ENCODE results near the gene SOHLH1.

The SOHLH1 gene

DNA sequence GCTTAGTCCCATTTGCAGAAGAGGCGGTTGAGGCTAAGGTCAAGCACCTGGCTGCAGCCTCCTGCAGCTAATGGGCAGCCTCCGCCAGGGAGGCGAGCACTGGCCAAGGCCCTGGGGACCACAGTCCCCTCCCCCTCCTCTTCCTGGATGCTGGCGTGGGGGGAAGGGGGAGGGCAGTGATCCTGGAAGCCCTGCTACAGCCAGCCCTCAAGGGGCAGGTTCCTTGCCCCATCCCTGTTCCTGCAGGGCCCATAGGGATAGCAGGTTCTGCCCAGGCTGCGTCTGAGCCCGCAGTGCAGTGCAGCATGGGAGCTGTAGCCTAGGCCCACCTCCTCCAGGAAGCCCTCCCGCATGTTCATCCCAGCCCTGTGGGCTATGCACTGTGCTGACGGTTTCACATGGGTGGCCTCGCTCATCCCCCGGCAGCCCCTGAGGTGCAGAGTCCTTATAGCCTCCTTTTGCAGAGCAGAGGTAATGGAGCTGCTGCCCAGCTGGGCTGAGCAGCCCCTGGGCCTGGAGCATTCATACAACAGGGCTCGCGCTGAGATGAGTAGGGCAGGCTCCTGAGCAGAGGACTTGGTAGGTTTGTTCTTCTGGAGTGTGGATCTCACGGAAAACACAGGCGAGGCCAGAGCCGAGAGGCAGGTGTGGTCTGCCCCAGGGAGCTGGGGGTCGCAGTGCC lies 38.7 kb upstream of the SOHLH1 start:
- peaks cover 27% of the 10 kb centered on the region for H3K27me3 Mint-ChIP-seq
- H3K9me3 Mint-ChIP-seq, result no peaks in the 10 kb centered on the region
- H3K27ac Mint-ChIP-seq (ENCODE audit: low read depth), result no peak overlapping the region
- ATAC-seq (replicated peaks; ENCODE audit: extremely low read depth, poor library complexity, severe bottlenecking) (no peak), DNase-seq (ENCODE audit: low spot score in 2 of 2) (no peak)
- H3K4me3 Mint-ChIP-seq, result no peak overlapping the region
- no peaks in the 10 kb centered on the region for H3K4me1 Mint-ChIP-seq
- H3K36me3 Mint-ChIP-seq (ENCODE audit: insufficient read depth), result peaks cover 3% of the 10 kb centered on the region

DNA sequence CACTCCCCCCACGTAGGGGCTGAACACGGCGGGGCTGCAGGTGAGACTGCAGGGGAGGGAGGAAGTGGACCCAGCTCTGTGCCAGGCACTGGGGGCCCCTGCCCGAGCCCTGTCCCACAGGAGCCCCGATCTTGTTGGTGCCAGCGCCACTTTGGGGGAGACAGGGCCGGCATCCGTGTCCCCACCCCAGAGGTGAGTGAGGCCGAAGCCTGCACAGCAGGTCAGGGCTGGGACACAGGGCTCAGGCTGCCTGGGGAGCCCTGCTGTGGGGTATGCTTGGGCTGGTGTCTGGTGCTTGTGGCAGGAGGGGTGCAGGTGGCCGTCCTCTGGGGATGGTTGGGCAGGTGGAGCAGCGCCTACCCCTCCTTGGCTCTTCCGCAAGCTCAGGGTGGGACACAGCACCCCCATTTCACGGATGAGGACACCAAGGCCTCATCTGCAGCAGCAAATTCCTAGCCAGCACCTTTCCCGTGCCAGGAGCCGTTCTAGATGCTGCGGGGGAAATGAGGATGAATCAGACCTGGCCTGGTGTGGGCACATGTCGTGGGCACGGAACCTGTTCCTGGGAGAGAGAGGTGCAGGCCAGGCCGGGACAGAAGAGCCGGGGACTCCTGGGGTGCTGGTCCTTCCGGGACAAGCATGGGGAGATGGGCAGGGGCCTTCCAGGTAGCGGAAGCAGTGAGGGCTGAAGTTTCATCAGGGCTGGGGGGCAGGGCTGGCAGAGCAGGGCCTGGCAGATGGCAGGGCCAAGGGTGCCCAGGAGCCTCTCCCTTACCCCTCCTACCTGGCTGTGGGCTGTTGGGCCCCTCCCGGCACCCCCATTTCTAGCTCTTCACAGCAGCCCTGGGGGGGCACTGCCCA lies 37.9 kb upstream of the SOHLH1 start:
- H3K4me3 Mint-ChIP-seq, result no peak overlapping the region
- no peaks in the 10 kb centered on the region for H3K4me1 Mint-ChIP-seq
- no peak overlapping the region for H3K27ac Mint-ChIP-seq (ENCODE audit: low read depth)
- ATAC-seq (replicated peaks; ENCODE audit: extremely low read depth, poor library complexity, severe bottlenecking) (no peak), DNase-seq (ENCODE audit: low spot score in 2 of 2) (no peak)
- peaks cover 27% of the 10 kb centered on the region for H3K27me3 Mint-ChIP-seq
- peaks cover 5% of the 10 kb centered on the region for H3K36me3 Mint-ChIP-seq (ENCODE audit: insufficient read depth)
- H3K9me3 Mint-ChIP-seq, result no peaks in the 10 kb centered on the region

DNA sequence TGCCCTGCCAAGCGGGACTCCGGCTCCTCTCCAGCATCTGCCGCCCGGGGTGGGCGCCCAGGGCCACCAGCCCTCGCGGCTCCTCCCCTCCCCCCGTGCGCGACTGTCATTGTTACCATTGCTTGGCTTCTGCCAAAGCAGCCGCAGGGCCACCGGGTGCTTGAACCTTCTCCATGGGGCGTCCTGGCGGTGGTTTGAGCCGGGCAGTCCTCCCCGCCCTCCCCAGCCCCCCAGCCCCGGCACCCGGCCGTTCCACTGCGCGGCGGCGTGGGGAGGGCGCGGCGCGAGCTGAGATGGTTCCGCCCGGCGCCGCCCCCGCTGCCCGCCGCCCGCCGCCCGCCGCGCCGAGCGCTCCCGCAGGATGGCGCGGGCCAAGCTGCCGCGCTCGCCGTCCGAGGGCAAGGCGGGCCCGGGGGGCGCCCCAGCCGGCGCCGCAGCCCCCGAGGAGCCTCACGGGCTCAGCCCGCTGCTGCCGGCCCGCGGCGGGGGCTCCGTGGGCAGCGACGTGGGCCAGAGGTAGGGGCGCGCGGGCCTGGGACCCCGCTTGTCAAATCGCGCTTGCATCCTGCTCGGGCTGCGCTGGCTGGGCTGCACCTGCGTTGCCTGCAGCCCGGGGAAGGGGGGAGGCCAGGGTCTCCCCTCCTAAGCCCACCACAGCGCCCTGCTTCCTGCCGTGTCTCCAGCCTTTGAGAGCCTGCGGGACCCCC lies 37.1 kb upstream of the SOHLH1 start:
- Mint-ChIP-seq H3K4me1 (no peaks in the 10 kb centered on the region), H3K9me3 (peaks cover 3% of the 10 kb centered on the region), H3K27me3 (peaks cover 27% of the 10 kb centered on the region), H3K36me3 (ENCODE audit: insufficient read depth) (peaks cover 5% of the 10 kb centered on the region), H3K4me3 (no peak overlapping the region), H3K27ac (ENCODE audit: low read depth) (no peak overlapping the region)
- no peak for ATAC-seq (replicated peaks; ENCODE audit: extremely low read depth, poor library complexity, severe bottlenecking)
- DNase-seq (ENCODE audit: low spot score in 2 of 2), result no peak

DNA sequence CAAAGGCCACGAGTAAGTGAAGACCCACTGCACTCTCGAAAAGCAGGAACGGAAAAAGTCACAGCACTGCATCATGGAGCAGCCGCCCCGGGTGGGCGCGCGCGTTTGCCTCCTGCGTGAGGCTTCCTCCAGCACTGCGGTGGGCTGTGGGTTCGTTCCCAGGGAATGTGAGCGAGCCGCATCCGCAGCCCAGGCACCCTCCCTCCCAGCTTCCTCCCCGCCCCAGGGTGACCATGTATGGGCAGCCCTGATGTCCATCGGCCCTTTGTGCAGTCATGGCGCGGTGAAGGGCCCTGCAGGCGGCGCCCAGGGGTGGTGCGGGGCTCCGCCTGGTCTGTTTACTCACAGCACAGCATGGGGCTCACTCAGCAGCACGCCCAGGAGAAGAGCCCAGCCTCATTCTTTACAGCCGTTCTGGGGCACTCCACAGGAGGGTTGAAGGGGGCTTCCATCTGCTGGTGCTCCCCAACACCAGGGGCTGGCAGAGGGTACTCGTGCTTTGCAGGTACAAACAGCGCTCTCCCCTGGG lies 35.4 kb upstream of the SOHLH1 start:
- Mint-ChIP-seq H3K9me3 (peaks cover 6% of the 10 kb centered on the region), H3K4me1 (no peaks in the 10 kb centered on the region), H3K36me3 (ENCODE audit: insufficient read depth) (peaks cover 5% of the 10 kb centered on the region), H3K27me3 (peaks cover 29% of the 10 kb centered on the region), H3K27ac (ENCODE audit: low read depth) (no peak overlapping the region), H3K4me3 (no peak overlapping the region)
- ATAC-seq (replicated peaks; ENCODE audit: extremely low read depth, poor library complexity, severe bottlenecking), result no peak
- DNase-seq (ENCODE audit: low spot score in 2 of 2), result no peak

DNA sequence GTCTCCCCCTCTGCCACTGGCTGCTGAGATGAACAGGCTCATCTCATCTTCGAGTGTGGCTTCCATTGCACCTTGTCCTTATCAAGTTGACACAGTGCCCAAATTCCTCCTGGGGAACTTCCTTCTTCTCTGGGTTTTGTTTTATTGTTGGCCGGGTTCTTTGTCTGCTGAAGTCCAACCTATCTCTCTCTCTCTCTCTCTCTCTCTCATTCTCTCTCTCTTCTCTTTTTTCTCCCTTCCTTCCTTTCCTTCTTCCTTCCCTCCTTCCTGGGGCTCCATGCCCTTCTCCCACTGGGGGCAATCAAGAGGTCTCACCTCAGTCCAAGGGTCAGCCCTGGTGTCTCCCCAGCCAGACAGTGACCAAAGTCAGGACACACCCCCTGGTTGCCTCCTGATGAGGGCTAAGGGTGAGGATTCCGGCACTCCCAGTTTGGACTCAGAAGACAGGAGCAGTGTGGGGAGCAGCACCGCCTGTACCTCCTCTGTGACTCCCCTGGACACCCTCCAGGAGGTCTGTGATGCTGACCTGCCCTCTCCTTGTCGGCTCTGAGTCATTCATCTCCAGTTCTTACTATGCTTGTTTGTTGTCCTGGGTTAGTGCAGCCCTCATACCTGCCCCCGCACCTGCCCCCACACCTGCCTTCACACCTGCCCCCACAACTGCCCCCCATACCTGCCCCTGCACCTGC lies 33.4 kb upstream of the SOHLH1 start:
- no peaks in the 10 kb centered on the region for H3K4me1 Mint-ChIP-seq
- peaks cover 34% of the 10 kb centered on the region for H3K27me3 Mint-ChIP-seq
- no peak overlapping the region for H3K27ac Mint-ChIP-seq (ENCODE audit: low read depth)
- H3K36me3 Mint-ChIP-seq (ENCODE audit: insufficient read depth), result peaks cover 5% of the 10 kb centered on the region
- ATAC-seq (replicated peaks; ENCODE audit: extremely low read depth, poor library complexity, severe bottlenecking) (no peak), DNase-seq (ENCODE audit: low spot score in 2 of 2) (no peak)
- peaks cover 6% of the 10 kb centered on the region for H3K9me3 Mint-ChIP-seq
- H3K4me3 Mint-ChIP-seq, result no peak overlapping the region

DNA sequence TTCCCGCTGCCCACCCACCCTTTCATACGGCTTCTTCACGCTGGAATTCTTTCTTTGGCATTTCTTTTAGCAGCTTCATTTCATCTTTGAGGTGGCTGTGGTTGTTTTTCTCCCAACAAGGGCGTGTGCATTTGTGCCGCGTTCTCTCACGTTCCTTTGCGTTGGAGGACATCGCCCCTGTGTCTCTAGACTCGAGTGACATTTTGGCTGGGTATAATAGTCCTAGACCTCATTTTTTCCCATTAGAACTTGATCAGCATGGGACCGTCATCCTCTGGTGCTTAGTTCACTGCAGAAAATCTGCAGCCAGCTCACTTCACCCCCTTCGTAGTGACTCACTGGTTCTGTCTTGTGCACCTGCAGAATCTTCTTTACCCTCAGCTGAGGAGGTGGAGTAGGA lies 32.2 kb upstream of the SOHLH1 start:
- peaks cover 5% of the 10 kb centered on the region for H3K36me3 Mint-ChIP-seq (ENCODE audit: insufficient read depth)
- H3K4me1 Mint-ChIP-seq, result no peaks in the 10 kb centered on the region
- peaks cover 6% of the 10 kb centered on the region for H3K9me3 Mint-ChIP-seq
- no peak overlapping the region for H3K27ac Mint-ChIP-seq (ENCODE audit: low read depth)
- peaks cover 29% of the 10 kb centered on the region for H3K27me3 Mint-ChIP-seq
- H3K4me3 Mint-ChIP-seq, result no peak overlapping the region
- ATAC-seq (replicated peaks; ENCODE audit: extremely low read depth, poor library complexity, severe bottlenecking) (no peak), DNase-seq (ENCODE audit: low spot score in 2 of 2) (no peak)

DNA sequence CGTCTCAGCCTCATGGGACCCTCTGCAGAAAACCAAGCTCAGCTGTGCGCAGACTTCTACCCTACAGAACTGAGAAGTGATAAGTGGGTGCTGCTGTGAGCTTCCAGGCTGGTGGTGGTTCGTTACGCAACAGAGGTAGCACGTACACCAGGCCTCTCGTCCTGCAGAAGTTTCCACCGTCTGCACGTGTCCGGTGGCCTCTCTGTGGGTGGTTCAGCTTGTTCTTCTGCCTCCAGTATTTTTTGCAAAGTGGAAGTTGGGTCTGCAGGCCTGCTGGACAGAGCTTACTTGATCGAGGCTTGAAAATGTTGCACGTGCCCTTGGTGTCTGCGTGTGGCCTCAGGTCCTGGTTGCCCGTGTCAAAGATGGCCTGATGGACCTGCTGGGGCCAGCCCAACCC lies 30.2 kb upstream of the SOHLH1 start:
- no peak for DNase-seq (ENCODE audit: low spot score in 2 of 2)
- Mint-ChIP-seq H3K4me1 (no peaks in the 10 kb centered on the region), H3K4me3 (no peak overlapping the region), H3K27ac (ENCODE audit: low read depth) (no peak overlapping the region), H3K9me3 (peaks cover 6% of the 10 kb centered on the region), H3K27me3 (peaks cover 29% of the 10 kb centered on the region), H3K36me3 (ENCODE audit: insufficient read depth) (peaks cover 5% of the 10 kb centered on the region)
- no peak for ATAC-seq (replicated peaks; ENCODE audit: extremely low read depth, poor library complexity, severe bottlenecking)

DNA sequence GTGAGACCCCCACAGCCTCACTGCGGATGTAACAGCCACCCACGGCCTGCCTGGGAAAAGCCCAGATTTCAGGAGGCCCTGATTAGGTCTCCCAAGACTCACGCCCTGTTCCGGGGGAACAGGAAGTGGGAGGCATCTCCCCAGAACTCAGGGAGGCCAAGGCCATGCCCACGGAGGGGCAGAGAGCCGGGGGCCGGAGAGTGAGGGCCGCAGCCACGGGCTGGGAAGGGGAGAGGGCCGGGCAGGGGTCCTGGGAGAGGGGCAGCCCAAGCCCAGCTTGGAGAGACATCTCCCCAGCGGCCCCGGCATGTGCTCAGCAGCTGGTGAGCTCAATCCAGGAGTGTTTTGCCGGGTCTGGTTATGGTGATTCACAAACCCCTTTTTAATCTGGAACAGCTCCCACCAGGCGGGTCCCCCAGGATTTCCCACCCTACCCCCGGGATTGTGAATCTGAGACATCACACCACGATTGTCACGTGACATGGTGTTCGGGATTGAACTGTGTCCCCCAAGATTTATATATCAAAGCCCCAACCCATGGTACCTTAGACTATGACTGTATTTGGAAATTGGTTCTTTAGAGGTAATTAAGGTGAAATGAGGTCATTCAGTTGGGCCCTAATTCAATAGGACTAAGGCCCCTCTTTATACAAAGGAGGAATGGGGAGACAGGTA lies 29.3 kb upstream of the SOHLH1 start:
- H3K27ac Mint-ChIP-seq (ENCODE audit: low read depth), result no peak overlapping the region
- H3K4me3 Mint-ChIP-seq, result no peak overlapping the region
- no peaks in the 10 kb centered on the region for H3K4me1 Mint-ChIP-seq
- DNase-seq (ENCODE audit: low spot score in 2 of 2) (no peak), ATAC-seq (replicated peaks; ENCODE audit: extremely low read depth, poor library complexity, severe bottlenecking) (no peak)
- H3K36me3 Mint-ChIP-seq (ENCODE audit: insufficient read depth), result peaks cover 5% of the 10 kb centered on the region
- H3K27me3 Mint-ChIP-seq, result peaks cover 29% of the 10 kb centered on the region
- H3K9me3 Mint-ChIP-seq, result peaks cover 6% of the 10 kb centered on the region

DNA sequence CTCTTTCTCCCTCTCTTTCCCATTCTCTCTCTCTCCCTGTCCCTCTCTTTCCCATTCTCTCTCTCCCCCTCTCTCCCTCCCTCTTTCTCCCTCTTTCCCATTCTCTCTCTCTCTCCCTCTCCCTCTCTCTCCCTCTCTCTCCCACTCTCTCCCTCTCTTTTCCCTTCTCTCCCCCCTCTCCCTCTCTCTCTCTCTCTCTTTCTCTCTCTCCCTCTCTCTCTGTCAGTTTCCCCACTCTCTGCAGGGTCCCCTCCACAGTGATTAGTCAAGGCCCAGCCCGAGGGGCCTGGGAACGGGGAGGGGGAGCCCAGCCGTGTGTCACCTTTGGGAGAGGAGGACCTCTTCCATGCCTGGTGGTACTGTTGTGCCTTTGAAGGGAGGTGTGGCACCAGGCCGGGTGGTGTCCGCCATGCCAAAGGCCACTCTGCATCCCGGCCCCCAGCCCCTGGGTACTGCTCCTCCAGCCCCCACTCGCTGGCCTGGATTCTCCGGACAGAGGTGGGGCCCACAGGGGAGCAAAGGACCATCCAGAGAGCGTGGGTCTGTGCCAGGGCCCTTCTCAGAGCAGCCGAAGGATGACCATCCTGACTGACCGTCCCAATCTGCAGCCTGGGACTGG lies 28.1 kb upstream of the SOHLH1 start:
- no peak for ATAC-seq (replicated peaks; ENCODE audit: extremely low read depth, poor library complexity, severe bottlenecking)
- Mint-ChIP-seq H3K27me3 (peaks cover 29% of the 10 kb centered on the region), H3K4me3 (no peak overlapping the region), H3K36me3 (ENCODE audit: insufficient read depth) (peaks cover 3% of the 10 kb centered on the region), H3K9me3 (peaks cover 6% of the 10 kb centered on the region), H3K27ac (ENCODE audit: low read depth) (no peak overlapping the region), H3K4me1 (no peaks in the 10 kb centered on the region)
- no peak for DNase-seq (ENCODE audit: low spot score in 2 of 2)

DNA sequence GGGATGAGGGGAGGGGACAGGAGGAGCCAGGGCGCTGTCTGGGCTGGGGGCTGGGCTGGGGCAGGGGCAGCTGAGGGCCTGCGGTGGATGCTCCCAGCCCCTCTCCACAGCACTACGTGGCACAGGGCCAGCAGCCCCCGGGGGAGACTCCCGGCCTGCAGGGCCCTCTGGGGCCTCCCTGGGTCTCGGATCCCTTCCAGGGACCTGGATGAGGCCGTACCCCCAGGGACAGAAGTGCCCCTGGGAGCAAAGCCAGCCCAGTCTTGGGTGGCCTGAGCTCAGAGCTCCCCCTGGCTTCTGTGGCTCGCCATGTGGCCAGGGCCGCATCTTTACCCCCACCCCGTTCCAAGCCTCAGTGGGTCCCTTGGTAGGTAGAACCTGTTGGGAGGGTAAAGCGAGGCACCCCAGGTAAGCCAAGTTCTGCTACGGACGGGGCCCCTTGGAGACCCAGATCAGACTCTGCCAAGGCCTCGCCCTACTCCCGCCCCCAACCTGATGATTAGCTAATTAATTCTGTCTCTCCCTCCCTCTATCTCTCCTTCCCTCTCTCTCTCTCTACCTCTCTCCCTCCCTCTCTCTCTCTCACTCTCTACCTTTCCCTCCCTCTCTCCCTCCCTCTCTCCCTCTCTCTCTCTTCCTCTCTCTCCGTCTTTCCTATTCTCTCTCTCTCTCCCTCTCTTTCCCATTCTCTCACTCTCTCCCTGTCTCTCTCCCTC lies 27.0 kb upstream of the SOHLH1 start:
- Mint-ChIP-seq H3K4me1 (no peaks in the 10 kb centered on the region), H3K9me3 (peaks cover 2% of the 10 kb centered on the region), H3K27ac (ENCODE audit: low read depth) (no peak overlapping the region), H3K27me3 (peaks cover 29% of the 10 kb centered on the region), H3K4me3 (no peak overlapping the region), H3K36me3 (ENCODE audit: insufficient read depth) (peaks cover 3% of the 10 kb centered on the region)
- DNase-seq (ENCODE audit: low spot score in 2 of 2) (no peak), ATAC-seq (replicated peaks; ENCODE audit: extremely low read depth, poor library complexity, severe bottlenecking) (no peak)

DNA sequence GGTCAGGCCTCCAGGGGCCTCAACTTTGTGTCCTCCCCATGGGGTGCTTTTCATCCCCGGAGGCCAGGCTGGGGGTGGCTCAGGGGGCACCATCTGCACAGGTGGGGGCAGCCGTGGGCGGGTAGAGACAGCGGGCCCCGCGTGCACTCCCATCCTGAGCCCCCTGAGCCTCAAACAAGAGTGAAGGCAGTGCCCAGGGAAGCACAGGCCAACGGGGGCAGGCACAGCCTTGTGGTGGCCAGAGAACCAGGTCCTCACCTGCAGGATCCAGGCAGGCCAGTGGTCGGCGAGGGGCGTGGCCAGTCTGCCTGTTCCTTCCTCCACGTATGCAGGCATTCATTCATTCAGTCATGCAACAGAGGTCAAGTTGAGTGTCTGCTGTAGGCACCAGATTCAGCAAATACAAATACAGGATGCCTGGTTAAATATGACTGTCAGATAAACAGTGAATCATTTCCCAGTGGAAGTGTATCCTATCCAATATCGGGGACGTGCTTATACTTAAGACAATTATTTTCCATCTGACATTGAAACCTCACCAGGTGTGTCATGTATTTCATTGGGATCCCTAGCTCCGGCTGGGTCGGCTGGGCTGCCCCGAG lies 25.0 kb upstream of the SOHLH1 start:
- Mint-ChIP-seq H3K27me3 (peaks cover 17% of the 10 kb centered on the region), H3K4me1 (no peaks in the 10 kb centered on the region), H3K4me3 (no peak overlapping the region), H3K27ac (ENCODE audit: low read depth) (no peak overlapping the region), H3K36me3 (ENCODE audit: insufficient read depth) (peaks cover 3% of the 10 kb centered on the region), H3K9me3 (no peaks in the 10 kb centered on the region)
- ATAC-seq (replicated peaks; ENCODE audit: extremely low read depth, poor library complexity, severe bottlenecking) (no peak), DNase-seq (ENCODE audit: low spot score in 2 of 2) (no peak)
